H9 (cell line): Measurements from ENCODE around the gene VASN. TPM values are rescaled to one million over a fixed set of nuclear protein-coding genes. Genes with fewer than 3 reads are reported as not detected.
A peak's percentile ranks its signal among the peaks of the same experiment; 100 is the strongest.

Experiments
- DNase-seq: peaks from one replicate; pipeline ENCODE4 v3.0.0-alpha.2; 2017
- H2AFZ ChIP-seq: one replicate; pipeline ENCODE4 v1.6.1; 2013; ENCODE audit warnings: mild to moderate bottlenecking, low read length, control low read depth, moderate library complexity
- H2AK5ac ChIP-seq: 2 replicates; pipeline ENCODE4 v1.6.1; 2013; ENCODE audit warnings: low read length, control low read depth, mixed read lengths; ENCODE audit not compliant: insufficient read length
- H2BK120ac ChIP-seq: one replicate; pipeline ENCODE4 v1.6.1; 2013; ENCODE audit warnings: low read depth, mild to moderate bottlenecking, low read length, control low read depth, inconsistent platforms; ENCODE audit not compliant: poor library complexity, severe bottlenecking
- H2BK12ac ChIP-seq: 2 replicates; pipeline ENCODE4 v1.6.1; 2013; ENCODE audit warnings: low read length, control low read depth, mixed read lengths, low read depth; ENCODE audit not compliant: insufficient read length
- H2BK15ac ChIP-seq: 2 replicates; pipeline ENCODE4 v1.6.1; 2013; ENCODE audit warnings: low read depth, low read length, control low read depth
- H2BK20ac ChIP-seq: one replicate; pipeline ENCODE4 v1.6.1; 2013; ENCODE audit warnings: low read depth, mild to moderate bottlenecking, low read length, control low read depth, inconsistent platforms; ENCODE audit not compliant: poor library complexity, severe bottlenecking
- H2BK5ac ChIP-seq: 2 replicates; pipeline ENCODE4 v1.6.1; 2013; ENCODE audit warnings: low read length, control low read depth, mixed read lengths; ENCODE audit not compliant: insufficient read length
- H3K14ac ChIP-seq: 2 replicates; pipeline ENCODE4 v1.6.1; 2013; ENCODE audit warnings: low read length, control low read depth; ENCODE audit not compliant: insufficient read depth
- H3K18ac ChIP-seq: 2 replicates; pipeline ENCODE4 v1.6.1; 2013; ENCODE audit warnings: low read depth, mild to moderate bottlenecking, mixed read lengths, low read length, control low read depth; ENCODE audit not compliant: insufficient read length
- H3K23ac ChIP-seq: 2 replicates; pipeline ENCODE4 v1.6.1; 2013; ENCODE audit warnings: low read length, control low read depth, mixed read lengths, low read depth; ENCODE audit not compliant: insufficient read length
- H3K23me2 ChIP-seq: 2 replicates; pipeline ENCODE4 v1.6.1; 2013; ENCODE audit warnings: low read depth, mild to moderate bottlenecking, mixed read lengths, low read length, control low read depth; ENCODE audit not compliant: insufficient read length, poor library complexity, severe bottlenecking
- H3K27ac ChIP-seq: 2 replicates; pipeline ENCODE4 v1.5.1; 2013; ENCODE audit warnings: low read length, control low read depth, mixed read lengths, low read depth; ENCODE audit not compliant: insufficient read length
- H3K27me3 ChIP-seq: 2 replicates; pipeline ENCODE4 v1.6.1; 2013; ENCODE audit warnings: low read length, control low read depth, inconsistent platforms; ENCODE audit not compliant: insufficient read depth
- H3K4ac ChIP-seq: 2 replicates; pipeline ENCODE4 v1.6.1; 2013; ENCODE audit warnings: low read depth, mild to moderate bottlenecking, control low read depth, inconsistent platforms, low read length, moderate library complexity
- H3K4me1 ChIP-seq: 2 replicates; pipeline ENCODE4 v1.6.1; 2013; ENCODE audit warnings: low read length, control low read depth, inconsistent platforms; ENCODE audit not compliant: insufficient read depth
- H3K4me2 ChIP-seq: 2 replicates; pipeline ENCODE4 v1.6.1; 2013; ENCODE audit warnings: low read length, control low read depth, mixed read lengths; ENCODE audit not compliant: insufficient read length, insufficient read depth
- H3K56ac ChIP-seq: 2 replicates; pipeline ENCODE4 v1.6.1; 2013; ENCODE audit warnings: low read depth, mild to moderate bottlenecking, mixed read lengths, low read length, control low read depth; ENCODE audit not compliant: insufficient read length
- H3K79me1 ChIP-seq: 2 replicates; pipeline ENCODE4 v1.6.1; 2013; ENCODE audit warnings: low read depth, mild to moderate bottlenecking, moderate library complexity, low read length, control low read depth, inconsistent platforms; ENCODE audit not compliant: insufficient read depth, poor library complexity, severe bottlenecking
- H3K79me2 ChIP-seq: 2 replicates; pipeline ENCODE4 v1.6.1; 2013; ENCODE audit warnings: low read length, control low read depth, inconsistent platforms; ENCODE audit not compliant: insufficient read depth
- H3K9ac ChIP-seq: 2 replicates; pipeline ENCODE4 v1.6.1; 2013; ENCODE audit warnings: low read length, control low read depth, mixed read lengths; ENCODE audit not compliant: insufficient read length; ENCODE audit errors: extremely low read depth
- H3K9me3 ChIP-seq: one replicate; pipeline ENCODE4 v1.6.1; 2013; ENCODE audit warnings: low read depth, low read length, inconsistent platforms; ENCODE audit not compliant: control insufficient read depth
- H3T11ph ChIP-seq: one replicate; pipeline ENCODE4 v1.6.1; 2013; ENCODE audit warnings: mild to moderate bottlenecking, low read length, control low read depth, inconsistent platforms
- H4K20me1 ChIP-seq: one replicate; pipeline ENCODE4 v1.6.1; 2013; ENCODE audit not compliant: control insufficient read depth, insufficient read length, insufficient read depth
- H4K5ac ChIP-seq: 2 replicates; pipeline ENCODE4 v1.6.1; 2013; ENCODE audit warnings: low read depth, mild to moderate bottlenecking, mixed read lengths, low read length, control low read depth; ENCODE audit not compliant: insufficient read length
- H4K8ac ChIP-seq: replicated peaks from 2 replicates; pipeline ENCODE4 v1.6.1; 2013; ENCODE audit warnings: low read length, control low read depth, mixed read lengths, low read depth; ENCODE audit not compliant: insufficient read length
- H4K91ac ChIP-seq: 2 replicates; pipeline ENCODE4 v1.6.1; 2013; ENCODE audit warnings: low read depth, mild to moderate bottlenecking, moderate library complexity, mixed read lengths, low read length, control low read depth; ENCODE audit not compliant: insufficient read length
- H3K27ac Mint-ChIP-seq, 3 experiments: 2 replicates in 2 of 3; 3 replicates in 1 of 3; pipeline ENCODE4 v1.8.0; 2020 to 2021; ENCODE audit warnings: mixed read lengths in 3 of 3, mild to moderate bottlenecking in 1 of 3, moderate library complexity in 1 of 3
- H3K27me3 Mint-ChIP-seq: 2 replicates; pipeline ENCODE4 v1.8.0; 2021; ENCODE audit warnings: low read depth, mild to moderate bottlenecking, moderate library complexity, mixed read lengths
- H3K36me3 Mint-ChIP-seq, 3 experiments: 2 replicates in 2 of 3; 3 replicates in 1 of 3; pipeline ENCODE4 v1.8.0; 2020 to 2021; ENCODE audit warnings: low read depth in 3 of 3, mixed read lengths in 3 of 3; ENCODE audit not compliant: insufficient read depth in 1 of 3
- H3K4me1 Mint-ChIP-seq, 2 experiments: 2 replicates each; pipeline ENCODE4 v1.8.0; 2020; ENCODE audit warnings: mixed read lengths in 2 of 2
- H3K4me3 Mint-ChIP-seq, 2 experiments: 2 replicates in 1 of 2; 3 replicates in 1 of 2; pipeline ENCODE4 v1.8.0; 2020 to 2021; ENCODE audit warnings: mild to moderate bottlenecking in 2 of 2, mixed read lengths in 2 of 2, moderate library complexity in 1 of 2
- H3K9me3 Mint-ChIP-seq, 2 experiments: 2 replicates in 1 of 2; 3 replicates in 1 of 2; pipeline ENCODE4 v1.8.0; 2020; ENCODE audit warnings: mild to moderate bottlenecking in 2 of 2, mixed read lengths in 2 of 2, moderate library complexity in 1 of 2
- CTCF ChIP-seq: fragments of 200-600 bp; sonication (generic); conservative IDR thresholded peaks from 3 replicates; pipeline ENCODE4 v1.8.0; 2021; ENCODE audit warnings: antibody characterized with exemption, mild to moderate bottlenecking
- WGBS: extraction: QIAGEN DNeasy Blood & Tissue Kit; methylation state at CpG from one replicate; pipeline ENCODE4 v1.1.7; 2013; ENCODE audit warnings: missing lambda C conversion rate, low lambda C conversion rate, mixed read lengths; ENCODE audit not compliant: insufficient read length; ENCODE audit errors: extremely low coverage; 5-methylcytosine and 5-hydroxymethylcytosine counted together
- total RNA-seq: library from RNA; stranded (reverse); gene quantifications from 2 replicates; pipeline ENCODE4 v1.2.1, GENCODE V29; 2021

The VASN gene
- total RNA-seq, 1 experiment from 2014 or later: 11.0 TPM

- no peak overlapping the region for H2BK12ac ChIP-seq
- no peak overlapping the region for H2BK20ac ChIP-seq
- no peak overlapping the region for H4K91ac ChIP-seq
- TF ChIP-seq CTCF: peak; percentile 98
- Mint-ChIP-seq H3K4me3 (no peak overlapping the region), H3K27ac (no peak overlapping the region; a peak in 1 of 7 replicates), H3K4me1 (peaks cover 4 to 8% of the 10 kb centered on the region in 2 experiments), H3K36me3 (peaks cover 0 to 10% (median 4%) of the 10 kb centered on the region in 3 experiments; a peak in 4 of 7 replicates), H3K9me3 (no peaks in the 10 kb centered on the region), H3K27me3 (no peaks in the 10 kb centered on the region)
- H4K5ac ChIP-seq: no peak overlapping the region
- H3K27ac ChIP-seq: no peak overlapping the region
- H2AFZ ChIP-seq: no peak overlapping the region
- H3K18ac ChIP-seq: no peak overlapping the region
- H4K8ac ChIP-seq: no peak overlapping the region
- no peak overlapping the region for H2BK120ac ChIP-seq
- H3K9me3 ChIP-seq: no peaks in the 10 kb centered on the region
- no peak overlapping the region for H2AK5ac ChIP-seq
- no peaks in the 10 kb centered on the region for H4K20me1 ChIP-seq
- H3K27me3 ChIP-seq: no peaks in the 10 kb centered on the region
- no peak overlapping the region for H2BK5ac ChIP-seq
- H3K14ac ChIP-seq: no peak overlapping the region
- no peaks in the 10 kb centered on the region for H3K79me1 ChIP-seq
- WGBS: no CpG with 5 or more reads among the region's 14 CpGs
- peak; percentile 77 for DNase-seq
- H3K4me1 ChIP-seq: no peaks in the 10 kb centered on the region
- H3K9ac ChIP-seq: no peak overlapping the region
- H3K4ac ChIP-seq: no peak overlapping the region
- peaks cover 4% of the 10 kb centered on the region for H3K23me2 ChIP-seq
- no peak overlapping the region for H2BK15ac ChIP-seq
- no peaks in the 10 kb centered on the region; the same call in 1 of the 2 replicates for H3K79me2 ChIP-seq
- no peak overlapping the region for H3K23ac ChIP-seq
- H3K56ac ChIP-seq: no peak overlapping the region
- no peak overlapping the region for H3T11ph ChIP-seq
- no peak overlapping the region for H3K4me2 ChIP-seq
Measured at GRCh38 chr16:4330277-4330874, 41.3 kb upstream of the VASN start.
